ENCODE data around the gene STAT5A. TPM values are rescaled to one million over a fixed set of nuclear protein-coding genes. Genes with fewer than 3 reads are reported as not detected.

The STAT5A gene
- total RNA-seq, 1 donor from 2014 or later = 105 TPM

GRCh38 chr17:42322382-42323267 is 34.3 kb downstream of the STAT5A start:
- intact Hi-C loops (cut with DNase I) = loop anchor here (2.0 to 5.0 kb wide), 2 partner anchors 100 to 194 kb away; partner anchors contain the start of gene CAVIN1
- Histone ChIP-seq H3K36me3 (peaks cover 47 to 91% of the 10 kb centered on the region in 2 donors), H3K4me3 (no peak overlapping the region), H3K4me1 (peaks cover 0 to 6% of the 10 kb centered on the region in 2 donors), H3K27ac (peak overlapping the region; percentile 6 to 48), H3K27me3 (no peaks in the 10 kb centered on the region), H3K9me3 (no peaks in the 10 kb centered on the region)
- TF ChIP-seq, protein P1, sequence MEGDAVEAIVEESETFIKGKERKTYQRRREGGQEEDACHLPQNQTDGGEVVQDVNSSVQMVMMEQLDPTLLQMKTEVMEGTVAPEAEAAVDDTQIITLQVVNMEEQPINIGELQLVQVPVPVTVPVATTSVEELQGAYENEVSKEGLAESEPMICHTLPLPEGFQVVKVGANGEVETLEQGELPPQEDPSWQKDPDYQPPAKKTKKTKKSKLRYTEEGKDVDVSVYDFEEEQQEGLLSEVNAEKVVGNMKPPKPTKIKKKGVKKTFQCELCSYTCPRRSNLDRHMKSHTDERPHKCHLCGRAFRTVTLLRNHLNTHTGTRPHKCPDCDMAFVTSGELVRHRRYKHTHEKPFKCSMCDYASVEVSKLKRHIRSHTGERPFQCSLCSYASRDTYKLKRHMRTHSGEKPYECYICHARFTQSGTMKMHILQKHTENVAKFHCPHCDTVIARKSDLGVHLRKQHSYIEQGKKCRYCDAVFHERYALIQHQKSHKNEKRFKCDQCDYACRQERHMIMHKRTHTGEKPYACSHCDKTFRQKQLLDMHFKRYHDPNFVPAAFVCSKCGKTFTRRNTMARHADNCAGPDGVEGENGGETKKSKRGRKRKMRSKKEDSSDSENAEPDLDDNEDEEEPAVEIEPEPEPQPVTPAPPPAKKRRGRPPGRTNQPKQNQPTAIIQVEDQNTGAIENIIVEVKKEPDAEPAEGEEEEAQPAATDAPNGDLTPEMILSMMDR (IDR thresholded peaks at IDR 0.05) = peak; percentile 94 to 99 (median 99)
- peak; percentile 63 to 97 for DNase-seq (ENCODE audit: low spot score in 2 of 2)

GRCh38 chr17:42323268-42323773 is 35.0 kb downstream of the STAT5A start:
- Histone ChIP-seq H3K27ac (peak overlapping the region; percentile 6 to 48), H3K36me3 (peaks cover 41 to 86% of the 10 kb centered on the region in 2 donors), H3K4me1 (peaks cover 0 to 6% of the 10 kb centered on the region in 2 donors), H3K4me3 (no peak overlapping the region), H3K9me3 (no peaks in the 10 kb centered on the region), H3K27me3 (no peaks in the 10 kb centered on the region)
- DNase-seq (ENCODE audit: low spot score in 2 of 2) = no peak
- TF ChIP-seq, protein P1 (IDR thresholded peaks at IDR 0.05) = no peak
- intact Hi-C loops (cut with DNase I) = loop anchor here (2.0 to 5.0 kb wide), 2 partner anchors 99 to 193 kb away; partner anchors contain the start of gene CAVIN1

- DNase-seq (ENCODE audit: low spot score in 2 of 2) = peak; percentile 33 to 90
- Histone ChIP-seq H3K4me3 (no peak overlapping the region), H3K9me3 (no peaks in the 10 kb centered on the region), H3K27me3 (no peaks in the 10 kb centered on the region), H3K27ac (peak overlapping the region; percentile 13 to 48), H3K4me1 (peaks cover 0 to 18% of the 10 kb centered on the region in 2 donors), H3K36me3 (peaks cover 49 to 85% of the 10 kb centered on the region in 2 donors)
- TF ChIP-seq, protein P1 (IDR thresholded peaks at IDR 0.05) = no peak
- intact Hi-C loops (cut with DNase I) = loop anchor here (1.0 to 5.0 kb wide), 2 partner anchors 37 to 81 kb away; no protein-coding TSS in a partner anchor
Observed at GRCh38 chr17:42325026-42325425, 36.7 kb downstream of the STAT5A start.

DNA sequence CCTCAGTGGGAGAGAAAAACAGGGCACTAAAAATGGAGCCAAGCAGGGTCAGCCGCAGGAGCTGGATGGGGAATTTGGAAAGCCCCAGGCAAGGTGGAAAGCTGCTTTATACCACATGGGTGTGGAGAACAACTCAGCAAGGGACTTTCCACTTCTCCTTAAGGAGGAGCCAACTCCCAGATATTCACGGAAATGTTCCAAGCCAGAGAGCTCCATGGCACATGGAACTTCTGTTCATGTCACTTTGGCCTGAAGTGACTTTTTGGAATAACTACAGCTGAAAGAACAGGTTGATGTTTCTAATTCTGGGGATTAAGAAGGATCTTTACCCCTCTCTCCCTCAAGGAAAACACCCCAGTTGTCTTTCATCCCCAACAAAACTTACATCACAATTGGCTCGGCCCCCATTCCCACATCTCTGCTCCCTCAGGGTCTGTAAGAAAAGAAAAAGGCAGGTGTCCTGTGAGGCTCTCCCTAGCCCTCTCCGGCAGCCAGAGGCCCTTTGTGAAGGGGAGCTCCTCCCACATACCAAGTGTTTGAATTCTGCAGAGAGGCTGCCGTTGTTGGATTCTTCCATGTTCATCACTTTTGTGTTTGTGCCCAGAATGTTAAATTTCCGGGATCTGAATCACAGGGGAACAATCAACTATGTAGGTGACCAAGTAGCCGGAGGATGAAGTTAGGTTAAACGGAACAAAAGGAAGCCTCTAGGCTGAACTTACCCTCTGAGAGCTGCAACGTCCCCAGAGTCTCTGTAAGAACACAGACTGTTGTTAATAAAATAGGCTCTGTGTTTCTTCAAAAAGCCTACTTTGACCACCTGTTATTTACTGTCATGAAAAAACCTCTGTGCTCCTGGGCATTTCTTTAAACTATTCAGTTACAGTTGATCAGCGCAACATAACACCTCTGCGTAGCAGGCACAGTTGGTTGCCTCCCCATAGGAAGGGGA is 41.0 kb downstream of the STAT5A start:
- H3K27ac ChIP-seq = peak overlapping the region; percentile 61 to 64
- H3K27me3 ChIP-seq = no peaks in the 10 kb centered on the region
- H3K4me1 ChIP-seq = peaks cover 0 to 14% of the 10 kb centered on the region in 2 donors
- H3K4me3 ChIP-seq = no peak overlapping the region
- TF ChIP-seq, protein P1 (IDR thresholded peaks at IDR 0.05) = no peak
- no peak for DNase-seq (ENCODE audit: low spot score in 2 of 2)
- intact Hi-C loops (cut with DNase I) = loop anchor here (5.0 kb wide), 1 partner anchor 33 kb away; no protein-coding TSS in a partner anchor
- no peaks in the 10 kb centered on the region for H3K9me3 ChIP-seq
- peaks cover 64 to 86% of the 10 kb centered on the region in 2 donors for H3K36me3 ChIP-seq

- intact Hi-C loops (cut with DNase I) = no loop called here
- Histone ChIP-seq H3K4me1 (peaks cover 0 to 12% of the 10 kb centered on the region in 2 donors), H3K27ac (no peak overlapping the region), H3K4me3 (no peak overlapping the region), H3K36me3 (peaks cover 80 to 92% of the 10 kb centered on the region in 2 donors), H3K27me3 (no peaks in the 10 kb centered on the region), H3K9me3 (no peaks in the 10 kb centered on the region)
- TF ChIP-seq, protein P1 (IDR thresholded peaks at IDR 0.05) = no peak
- DNase-seq (ENCODE audit: low spot score in 2 of 2) = no peak
Observed at GRCh38 chr17:42333053-42333452, 44.8 kb downstream of the STAT5A start.
